Transverse colon (tissue), 4 donors: ENCODE data around the gene CDH19. TPM values are rescaled to one million over a fixed set of nuclear protein-coding genes. Genes with fewer than 3 reads are reported as not detected.

Experiments
- DNase-seq: peaks from one replicate; pipeline ENCODE4 v3.0.0-alpha.2; 2019
- H3K27ac ChIP-seq, 4 donors: fragments of 200-600 bp; sonication (generic); 2 replicates each; pipeline ENCODE4 v1.5.1; 2016 to 2018; ENCODE audit warnings: inconsistent platforms in 4 of 4
- H3K27me3 ChIP-seq: fragments of 200-600 bp; sonication (generic); 2 replicates; pipeline ENCODE4 v1.5.1; 2017; ENCODE audit warnings: inconsistent platforms
- H3K36me3 ChIP-seq, 4 donors: fragments of 200-600 bp; sonication (generic); 2 replicates each; pipeline ENCODE4 v1.5.1; 2017 to 2019; ENCODE audit warnings: inconsistent platforms in 4 of 4
- H3K4me1 ChIP-seq, 4 donors: fragments of 200-600 bp; sonication (generic); 2 replicates each; pipeline ENCODE4 v1.5.1; 2017 to 2020; ENCODE audit warnings: inconsistent platforms in 4 of 4
- H3K4me3 ChIP-seq, 4 donors: fragments of 200-600 bp; sonication (generic); 1 replicate in 1 of 4; 2 replicates in 3 of 4; pipeline versions ENCODE4 v1.5.1 to v1.6.1; 2017 to 2019; ENCODE audit warnings: inconsistent platforms in 4 of 4
- H3K9me3 ChIP-seq, 2 donors: fragments of 200-600 bp; sonication (generic); 2 replicates each; pipeline ENCODE4 v1.5.1; 2017 to 2019; ENCODE audit warnings: inconsistent platforms in 2 of 2
- EP300 ChIP-seq: sonication (generic); formaldehyde crosslinking; IDR thresholded peaks from one replicate; pipeline ENCODE4 v1.6.1; 2017; ENCODE audit warnings: antibody characterized with exemption, low read depth
- POLR2A ChIP-seq: fragments of 450-650 bp; IDR thresholded peaks from one replicate; pipeline ENCODE4 v1.6.1; 2016; ENCODE audit warnings: antibody characterized with exemption, mild to moderate bottlenecking, moderate library complexity
- POLR2AphosphoS5 ChIP-seq, 3 donors: sonication (generic); formaldehyde crosslinking; IDR thresholded peaks; one replicate each; pipeline ENCODE4 v1.6.1; 2016; ENCODE audit warnings: antibody characterized with exemption in 3 of 3
- WGBS, 2 donors: methylation state at CpG; one replicate each; pipeline ENCODE4 v1.1.5; 2018; ENCODE audit warnings: low coverage in 1 of 2; 5-methylcytosine and 5-hydroxymethylcytosine counted together
- in situ Hi-C, 4 donors: fragments of 200-750 bp; cut with MboI; loops; one replicate each; pipeline versions ENCODE4 v1.15.0 to v1.15.1; 2017; ENCODE audit warnings: low sequenced_read_pairs in 3 of 4, low pct_ligation_motif_present in 1 of 4, low pct_unique_long_range_greater_than_20kb in 1 of 4
- intact Hi-C: fragments of 100-400 bp; cut with DNase I; formaldehyde crosslinking; loops from one replicate; pipeline ENCODE4 v1.15.1; 2023; ENCODE audit warnings: low total_unique reads
- total RNA-seq, 4 donors: library from RNA; depleted of rRNA; stranded (reverse); fragments of >200 nt; gene quantifications; one replicate each; pipeline ENCODE4 v1.1.0, GENCODE V29; 2016
- TF ChIP-seq, protein P1 (sequence below), 5 experiments: fragments of 200-600 bp in 3 of 5; fragments of 450-650 bp in 2 of 5; sonication (generic) in 3 of 5; IDR thresholded peaks; 1 replicate in 2 of 5; 2 replicates in 3 of 5; pipeline ENCODE4 v1.5.1; 2016 to 2017; ENCODE audit warnings: antibody characterized with exemption in 5 of 5, inconsistent platforms in 3 of 5, mild to moderate bottlenecking in 2 of 5, moderate library complexity in 1 of 5

Gene CDH19
- total RNA-seq, 4 donors from 2014 or later = 8.2 to 57.1 (median 8.7) TPM

DNA sequence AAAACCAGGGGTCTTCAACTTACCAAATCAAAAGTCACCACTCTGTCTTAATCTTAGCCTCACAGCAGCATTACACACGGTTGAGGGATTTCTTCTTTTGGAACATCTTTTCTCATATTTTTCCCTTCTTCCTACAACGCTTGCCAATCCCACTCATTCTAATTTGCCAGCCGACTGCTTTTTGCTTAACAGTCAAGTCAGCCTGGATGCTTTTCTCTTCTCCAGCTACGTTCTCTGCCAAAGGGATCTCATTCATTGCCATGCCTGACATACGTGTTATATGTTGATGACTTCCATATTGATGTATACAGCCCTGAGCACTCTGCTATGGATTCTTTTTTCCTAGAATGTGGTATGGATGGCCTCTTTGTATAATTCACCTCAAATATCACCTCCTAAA lies 37.3 kb downstream of the CDH19 start:
- no peak for TF ChIP-seq EP300
- TF ChIP-seq POLR2A = no peak
- no peak for TF ChIP-seq POLR2AphosphoS5 (IDR thresholded peaks at IDR 0.05)
- TF ChIP-seq, protein P1, sequence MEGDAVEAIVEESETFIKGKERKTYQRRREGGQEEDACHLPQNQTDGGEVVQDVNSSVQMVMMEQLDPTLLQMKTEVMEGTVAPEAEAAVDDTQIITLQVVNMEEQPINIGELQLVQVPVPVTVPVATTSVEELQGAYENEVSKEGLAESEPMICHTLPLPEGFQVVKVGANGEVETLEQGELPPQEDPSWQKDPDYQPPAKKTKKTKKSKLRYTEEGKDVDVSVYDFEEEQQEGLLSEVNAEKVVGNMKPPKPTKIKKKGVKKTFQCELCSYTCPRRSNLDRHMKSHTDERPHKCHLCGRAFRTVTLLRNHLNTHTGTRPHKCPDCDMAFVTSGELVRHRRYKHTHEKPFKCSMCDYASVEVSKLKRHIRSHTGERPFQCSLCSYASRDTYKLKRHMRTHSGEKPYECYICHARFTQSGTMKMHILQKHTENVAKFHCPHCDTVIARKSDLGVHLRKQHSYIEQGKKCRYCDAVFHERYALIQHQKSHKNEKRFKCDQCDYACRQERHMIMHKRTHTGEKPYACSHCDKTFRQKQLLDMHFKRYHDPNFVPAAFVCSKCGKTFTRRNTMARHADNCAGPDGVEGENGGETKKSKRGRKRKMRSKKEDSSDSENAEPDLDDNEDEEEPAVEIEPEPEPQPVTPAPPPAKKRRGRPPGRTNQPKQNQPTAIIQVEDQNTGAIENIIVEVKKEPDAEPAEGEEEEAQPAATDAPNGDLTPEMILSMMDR (IDR thresholded peaks at IDR 0.05) = no peak
- 69 to 80% methylated on average over 2 to 5 of the region's 5 CpGs for WGBS, 2 donors

DNA sequence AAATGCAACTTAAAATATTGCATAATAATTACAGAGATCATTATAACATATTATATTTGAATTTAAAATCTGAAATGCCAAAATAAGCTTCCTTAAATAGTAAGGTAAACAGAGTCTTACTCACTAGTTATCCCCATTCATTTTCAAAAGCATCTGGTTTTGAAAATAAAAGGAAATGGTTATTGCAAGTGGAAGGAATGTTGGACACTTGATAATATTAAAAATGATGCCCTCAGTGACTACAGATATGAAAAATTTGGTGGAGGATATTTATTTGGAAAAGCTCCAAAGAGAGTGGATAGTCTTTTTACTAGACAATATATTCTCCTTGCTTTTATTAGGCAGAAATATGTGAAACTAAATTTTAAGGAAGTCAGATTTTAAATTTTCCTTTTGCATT lies 39.7 kb downstream of the CDH19 start:
- Histone ChIP-seq H3K9me3 (no peaks in the 10 kb centered on the region), H3K36me3 (no peaks in the 10 kb centered on the region), H3K4me3 (no peak overlapping the region), H3K27ac (no peak overlapping the region), H3K4me1 (no peaks in the 10 kb centered on the region), H3K27me3 (no peaks in the 10 kb centered on the region)
- intact Hi-C loops (no loop called here), in situ Hi-C loops (no loop called here)
- TF ChIP-seq, protein P1 (IDR thresholded peaks at IDR 0.05) = no peak
- TF ChIP-seq EP300 (no peak), POLR2AphosphoS5 (IDR thresholded peaks at IDR 0.05) (no peak), POLR2A (no peak)
- DNase-seq = no peak

More for the DNA sequence above, 37.3 kb downstream of the CDH19 start:
- in situ Hi-C loops = no loop called here
- no peaks in the 10 kb centered on the region for H3K9me3 ChIP-seq
- intact Hi-C loops = no loop called here
- no peak for DNase-seq
- no peaks in the 10 kb centered on the region for H3K4me1 ChIP-seq
- H3K4me3 ChIP-seq = no peak overlapping the region
- no peaks in the 10 kb centered on the region for H3K27me3 ChIP-seq
- no peaks in the 10 kb centered on the region for H3K36me3 ChIP-seq
- H3K27ac ChIP-seq = no peak overlapping the region

- 80 to 84% methylated on average over 5 to 6 of the region's 6 CpGs for WGBS, 2 donors
- Histone ChIP-seq H3K4me3 (no peak overlapping the region), H3K27me3 (no peaks in the 10 kb centered on the region), H3K4me1 (no peaks in the 10 kb centered on the region), H3K27ac (no peak overlapping the region), H3K36me3 (no peaks in the 10 kb centered on the region), H3K9me3 (no peaks in the 10 kb centered on the region)
- intact Hi-C loops (no loop called here), in situ Hi-C loops (no loop called here)
- no peak for DNase-seq
- TF ChIP-seq EP300 = no peak
- TF ChIP-seq, protein P1 (IDR thresholded peaks at IDR 0.05) = no peak
- no peak for TF ChIP-seq POLR2AphosphoS5 (IDR thresholded peaks at IDR 0.05)
- no peak for TF ChIP-seq POLR2A
Observed at GRCh38 chr18:66562279-66562678, 41.6 kb downstream of the CDH19 start.

DNA sequence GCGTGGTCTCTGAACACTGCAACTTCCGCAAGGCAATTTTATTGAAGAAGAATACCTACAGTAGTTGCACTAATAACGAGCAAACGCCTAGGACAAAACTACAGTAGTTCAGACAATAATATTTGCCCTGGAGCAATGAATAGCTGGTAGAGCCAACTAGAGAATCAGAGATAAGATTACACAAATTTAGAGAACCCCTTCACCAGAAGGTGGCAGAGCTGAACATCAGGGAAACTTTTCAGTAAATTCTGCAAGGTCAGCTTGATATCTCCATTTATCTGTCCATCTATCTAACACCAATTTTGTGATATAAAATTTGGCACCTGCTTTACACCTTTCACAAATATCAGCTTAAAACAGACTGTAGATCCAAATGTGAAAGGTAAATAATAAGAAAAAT lies 43.8 kb downstream of the CDH19 start:
- Histone ChIP-seq H3K27ac (no peak overlapping the region), H3K4me3 (no peak overlapping the region), H3K27me3 (no peaks in the 10 kb centered on the region), H3K4me1 (no peaks in the 10 kb centered on the region), H3K9me3 (no peaks in the 10 kb centered on the region), H3K36me3 (no peaks in the 10 kb centered on the region)
- 41 to 45% methylated on average over 4 of the region's 4 CpGs for WGBS, 2 donors
- TF ChIP-seq POLR2AphosphoS5 (IDR thresholded peaks at IDR 0.05) = no peak
- TF ChIP-seq POLR2A = no peak
- TF ChIP-seq, protein P1 (IDR thresholded peaks at IDR 0.05) = peak; percentile 11 to 48 (median 36)
- intact Hi-C loops = no loop called here
- no peak for DNase-seq
- in situ Hi-C loops = no loop called here
